Measurements from ENCODE around the gene ZMIZ1. TPM values are rescaled to one million over a fixed set of nuclear protein-coding genes. Genes with fewer than 3 reads are reported as not detected.
A peak's percentile ranks its signal among the peaks of the same experiment; 100 is the strongest.

ZMIZ1 gene
- total and polyA plus RNA-seq, 2 experiments from 2014 or later: 9.2 to 30.9 TPM

- Histone ChIP-seq H3K9me2 (ENCODE audit: insufficient read depth) (no peaks in the 10 kb centered on the region), H3K36me3 (ENCODE audit: insufficient read depth) (no peaks in the 10 kb centered on the region), H3K4me2 (peak overlapping the region; percentile 34), H3K79me2 (replicated peaks; ENCODE audit: insufficient read depth) (peaks cover 15% of the 10 kb centered on the region), H3K27me3 (ENCODE audit: insufficient read depth) (no peaks in the 10 kb centered on the region), H3K4me3 (peak overlapping the region; percentile 37; the same call in 1 of the 2 replicates), H3K27ac (ENCODE audit: low read depth) (peak overlapping the region; percentile 88), H3F3A (replicated peaks; ENCODE audit: low read depth) (no peaks in the 10 kb centered on the region), H3K4me1 (ENCODE audit: insufficient read depth) (peaks cover 69% of the 10 kb centered on the region), H2AFZ (no peak overlapping the region), H4K20me1 (replicated peaks; ENCODE audit: insufficient read depth) (no peaks in the 10 kb centered on the region; the same call in 1 of the 2 replicates)
- H3K36me3 Mint-ChIP-seq (ENCODE audit: low read depth): 0 out of 3 replicates have a peak, but pooled peaks cover under 1% of the 10 kb centered on the region
- peak overlapping the region; percentile 87 for H3K27ac Mint-ChIP-seq
- H3K4me3 Mint-ChIP-seq: peak overlapping the region; percentile 42
- H3K27me3 Mint-ChIP-seq (ENCODE audit: insufficient read depth, low read depth, poor library complexity): peaks cover 28% of the 10 kb centered on the region
- H3K4me1 Mint-ChIP-seq: peaks cover 77% of the 10 kb centered on the region
- TF ChIP-seq STAT1 (IDR thresholded peaks at IDR 0.05; ENCODE audit: unreplicated experiment) (no peak), NANOG (IDR thresholded peaks at IDR 0.05; ENCODE audit: borderline replicate concordance) (no peak), ZNF462 (CRISPR knock-in tag; IDR thresholded peaks at IDR 0.05) (no peak), CREB1 (CRISPR knock-in tag; IDR thresholded peaks at IDR 0.05; ENCODE audit: low read depth) (peak; percentile 45), ZNF331 (CRISPR knock-in tag; IDR thresholded peaks at IDR 0.05; ENCODE audit: low read depth) (no peak), POLR2AphosphoS5 (IDR thresholded peaks at IDR 0.05; ENCODE audit: low read depth) (no peak), JUNB (IDR thresholded peaks at IDR 0.05; ENCODE audit: unreplicated experiment) (no peak)
- TF ChIP-seq, protein P1, sequence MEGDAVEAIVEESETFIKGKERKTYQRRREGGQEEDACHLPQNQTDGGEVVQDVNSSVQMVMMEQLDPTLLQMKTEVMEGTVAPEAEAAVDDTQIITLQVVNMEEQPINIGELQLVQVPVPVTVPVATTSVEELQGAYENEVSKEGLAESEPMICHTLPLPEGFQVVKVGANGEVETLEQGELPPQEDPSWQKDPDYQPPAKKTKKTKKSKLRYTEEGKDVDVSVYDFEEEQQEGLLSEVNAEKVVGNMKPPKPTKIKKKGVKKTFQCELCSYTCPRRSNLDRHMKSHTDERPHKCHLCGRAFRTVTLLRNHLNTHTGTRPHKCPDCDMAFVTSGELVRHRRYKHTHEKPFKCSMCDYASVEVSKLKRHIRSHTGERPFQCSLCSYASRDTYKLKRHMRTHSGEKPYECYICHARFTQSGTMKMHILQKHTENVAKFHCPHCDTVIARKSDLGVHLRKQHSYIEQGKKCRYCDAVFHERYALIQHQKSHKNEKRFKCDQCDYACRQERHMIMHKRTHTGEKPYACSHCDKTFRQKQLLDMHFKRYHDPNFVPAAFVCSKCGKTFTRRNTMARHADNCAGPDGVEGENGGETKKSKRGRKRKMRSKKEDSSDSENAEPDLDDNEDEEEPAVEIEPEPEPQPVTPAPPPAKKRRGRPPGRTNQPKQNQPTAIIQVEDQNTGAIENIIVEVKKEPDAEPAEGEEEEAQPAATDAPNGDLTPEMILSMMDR (conservative IDR thresholded peaks at IDR 0.05; ENCODE audit: low read depth in 2 of 2): peak in 1 of 2 experiments; percentile 39; a peak in 2 of 4 replicates
- DNase-seq (ENCODE audit: low spot score): peak; percentile 91
- peak; percentile 76 for ATAC-seq
- no peaks in the 10 kb centered on the region for H3K9me3 Mint-ChIP-seq
Observed at GRCh38 chr10:79129361-79129997, 60.7 kb downstream of the ZMIZ1 start.

Measured in GM23338 (cell line).